ENCODE results near the gene SIN3A.
"Not testable (repeated sequence)": the region's sequence is repeated elsewhere in the genome, so short reads cannot be mapped to it uniquely, and the experiment has no call there.

The SIN3A gene

DNA sequence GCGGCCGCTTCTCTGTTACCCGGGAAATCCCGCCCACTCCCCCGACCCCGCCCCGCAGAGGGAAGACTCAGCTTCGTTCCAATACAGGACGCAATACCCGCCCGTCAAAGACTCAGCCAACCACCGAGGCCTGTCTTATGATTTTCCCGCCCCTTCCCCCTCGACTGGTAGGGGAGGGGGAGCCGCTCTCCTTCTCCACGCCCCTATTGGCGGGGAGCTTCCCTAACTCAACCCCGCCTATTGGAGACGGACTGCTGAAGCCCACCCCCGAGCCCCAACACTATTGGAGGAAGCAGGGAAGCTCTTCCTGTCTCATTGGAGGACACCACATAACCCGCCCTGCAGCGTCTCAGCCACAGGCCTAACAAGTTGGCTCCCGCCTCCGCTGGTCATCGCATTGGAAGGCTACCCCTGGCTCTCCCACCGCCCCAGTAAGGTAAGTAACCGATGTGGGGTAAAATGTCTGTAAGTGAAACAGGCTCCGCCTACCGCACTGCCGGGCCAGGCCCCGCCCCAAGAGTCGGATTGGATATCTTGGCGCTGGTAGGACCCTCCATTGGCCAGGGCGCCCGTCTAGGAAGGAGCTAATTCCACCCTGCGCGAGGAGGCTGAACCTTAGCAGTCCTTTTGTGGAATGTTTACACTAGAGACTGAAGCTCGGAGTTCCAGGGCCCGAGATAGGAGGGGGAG, at the start of gene SIN3A:
TSS of gene SIN3A (minus strand) at position 17 of the 690 bp plus-strand sequence. CDS start 21,315 bp downstream, outside the sequence.
- peak; percentile 85 for DNase-seq

GRCh38 chr15:75493732-75494131, 42.2 kb upstream of the SIN3A start:
- no peak for DNase-seq

DNA sequence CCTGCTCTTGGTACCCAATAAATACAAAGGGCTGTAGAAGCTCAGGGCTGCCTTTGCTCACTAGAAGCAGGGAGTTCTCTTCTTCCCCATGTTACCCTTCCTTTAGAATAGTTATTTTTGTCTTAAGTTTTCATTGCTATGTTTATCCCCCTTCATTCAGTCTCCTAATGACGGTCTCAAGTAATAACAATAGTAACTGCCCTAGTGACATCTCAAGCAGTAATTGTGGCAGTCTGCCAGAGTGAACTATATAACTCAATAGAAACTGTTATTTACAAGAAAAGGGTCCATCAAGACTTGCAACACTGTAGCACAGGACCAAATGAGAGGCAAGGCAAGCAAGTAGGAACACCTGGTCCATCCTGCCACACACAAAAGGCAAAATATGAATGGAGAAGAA, 32.5 kb upstream of the SIN3A start:
- DNase-seq = no peak

DNA sequence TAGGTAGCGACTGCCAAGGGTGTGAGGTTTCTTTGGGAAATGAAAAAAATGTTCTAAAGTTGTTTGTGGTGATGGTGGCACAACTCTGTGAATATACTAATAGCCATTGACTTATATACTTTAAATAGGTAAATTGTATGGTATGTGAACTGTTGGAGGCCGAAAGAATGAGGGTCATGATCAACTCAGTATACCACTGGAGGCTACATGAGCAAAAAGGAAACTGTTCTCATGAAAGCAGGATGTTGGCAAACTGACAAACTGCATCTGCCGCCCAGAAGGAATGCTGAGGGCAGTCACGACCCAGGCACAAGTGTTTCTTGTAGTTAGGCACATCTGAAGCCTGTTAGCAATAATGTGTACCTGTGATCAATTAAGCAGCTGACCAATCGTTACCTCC, 32.1 kb upstream of the SIN3A start:
- DNase-seq = not testable (repeated sequence)

- no peak for DNase-seq
Measured at GRCh38 chr15:75483106-75483505, 31.6 kb upstream of the SIN3A start.

DNA sequence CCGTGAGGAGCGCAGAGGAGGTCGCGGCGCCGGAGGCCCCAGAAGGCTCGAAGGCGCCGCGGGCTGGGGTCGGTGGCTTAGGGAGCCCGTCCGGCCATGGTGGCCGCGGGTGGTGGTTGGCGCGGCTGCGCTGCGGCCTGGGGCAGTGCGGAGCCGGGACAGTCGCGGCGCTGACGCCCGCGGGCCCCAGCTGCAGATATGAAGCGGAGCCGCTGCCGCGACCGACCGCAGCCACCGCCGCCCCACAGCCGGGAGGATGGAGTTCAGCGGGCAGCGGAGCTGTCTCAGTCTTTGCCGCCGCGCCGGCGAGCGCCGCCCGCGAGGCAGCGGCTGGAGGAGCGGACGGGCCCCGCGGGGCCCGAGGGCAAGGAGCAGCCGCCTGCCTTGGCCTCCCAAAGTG, 29.0 kb upstream of the SIN3A start:
- DNase-seq = not testable (repeated sequence)

DNA sequence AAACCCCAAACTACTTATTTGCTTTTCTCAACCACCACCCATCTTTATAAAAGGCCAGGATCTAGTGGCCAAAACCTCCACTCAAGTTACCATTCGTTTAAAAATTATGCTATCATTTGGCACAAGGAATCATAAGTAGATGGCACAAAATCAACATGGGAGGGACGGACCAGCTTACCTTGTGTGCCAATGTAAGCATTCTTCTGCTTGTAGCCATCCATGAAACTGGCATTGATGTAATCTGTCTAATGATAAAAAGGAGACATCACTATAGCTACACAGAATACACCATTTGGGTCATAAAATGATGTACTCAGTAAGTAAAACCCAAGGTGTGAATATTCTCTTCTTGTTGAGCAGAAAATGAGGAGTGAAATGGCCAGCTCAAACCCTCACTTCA, 28.2 kb upstream of the SIN3A start:
- no peak for DNase-seq

DNA sequence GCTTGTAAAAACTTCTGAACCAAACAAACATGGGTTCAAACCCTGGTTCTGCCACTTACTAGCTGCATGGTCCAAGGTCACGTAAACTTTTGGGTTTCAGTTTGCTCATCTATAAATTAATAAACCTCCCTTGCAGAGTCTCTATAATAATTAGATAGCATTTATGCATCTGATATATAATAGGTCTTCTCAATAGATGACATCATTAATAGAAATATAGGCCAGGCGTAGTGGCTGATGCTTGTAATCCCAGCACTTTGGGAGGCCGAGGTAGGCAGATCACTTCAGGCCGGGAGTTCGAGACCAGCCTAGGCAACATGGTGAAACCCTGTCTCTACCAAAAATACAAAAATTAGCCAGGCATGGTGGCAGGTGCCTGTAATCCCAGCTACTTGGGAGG, 25.6 kb upstream of the SIN3A start:
- DNase-seq = not testable (repeated sequence)

- no peak for DNase-seq
Measured at GRCh38 chr15:75468913-75469598, 17.6 kb upstream of the SIN3A start.

DNA sequence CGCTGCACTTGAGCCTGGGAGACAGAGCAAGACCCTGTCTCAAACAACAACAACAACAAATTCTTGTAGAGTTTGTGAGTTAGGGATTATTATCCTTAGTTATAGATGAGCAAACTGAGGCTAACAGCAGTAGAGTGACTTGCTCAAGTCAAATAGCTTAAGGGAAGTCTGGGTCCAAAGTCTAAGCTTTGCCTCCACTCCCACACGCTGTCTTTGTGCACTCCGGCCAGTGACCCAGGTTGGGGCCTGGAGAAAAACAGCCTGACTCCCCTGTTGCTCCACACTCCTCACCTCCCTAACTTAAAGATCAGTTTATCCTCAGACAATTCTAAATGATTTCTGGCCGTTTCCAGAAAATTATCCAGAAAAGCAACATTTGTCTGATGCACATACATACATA, 9.2 kb upstream of the SIN3A start:
- DNase-seq = no peak

DNA sequence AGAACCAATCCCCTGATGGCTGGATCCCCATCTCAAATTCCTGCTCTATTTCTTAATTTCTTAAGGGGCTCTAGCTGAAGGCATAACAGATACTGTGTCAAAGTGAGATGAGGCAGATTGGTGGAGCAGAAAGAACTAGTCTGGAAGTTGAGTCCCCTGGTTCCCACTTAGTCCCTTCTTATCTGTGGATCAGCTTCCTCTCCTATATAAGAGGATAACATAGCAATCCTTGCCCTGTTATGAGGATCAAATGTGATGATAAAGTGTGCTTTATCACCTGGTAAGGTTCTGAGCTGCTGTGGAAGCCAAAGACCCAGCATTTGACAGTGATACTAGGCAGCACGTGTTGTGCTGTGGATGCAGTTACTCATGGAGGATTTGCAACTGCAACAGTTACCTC, 8.1 kb upstream of the SIN3A start:
- no peak for DNase-seq

DNA sequence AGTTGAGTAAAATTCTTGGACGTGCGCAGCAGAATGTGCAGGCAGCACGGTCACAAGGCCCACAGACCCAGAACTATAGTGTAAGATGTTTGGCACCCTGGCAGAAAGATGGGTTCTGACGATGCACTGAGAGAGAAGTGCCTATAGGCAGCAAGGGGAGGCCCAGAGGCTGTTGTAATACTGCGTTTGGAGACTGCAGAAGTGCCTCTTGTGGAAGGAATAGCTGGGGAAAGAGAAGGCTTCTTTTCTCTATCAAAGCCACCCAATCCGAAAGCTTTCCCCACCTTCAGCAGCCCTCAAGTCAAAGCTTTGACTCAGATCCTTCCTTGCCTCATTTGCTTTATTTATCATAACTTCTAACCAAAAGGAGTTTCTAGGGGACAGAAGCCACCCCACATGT, 5.2 kb upstream of the SIN3A start:
- no peak for DNase-seq

DNA sequence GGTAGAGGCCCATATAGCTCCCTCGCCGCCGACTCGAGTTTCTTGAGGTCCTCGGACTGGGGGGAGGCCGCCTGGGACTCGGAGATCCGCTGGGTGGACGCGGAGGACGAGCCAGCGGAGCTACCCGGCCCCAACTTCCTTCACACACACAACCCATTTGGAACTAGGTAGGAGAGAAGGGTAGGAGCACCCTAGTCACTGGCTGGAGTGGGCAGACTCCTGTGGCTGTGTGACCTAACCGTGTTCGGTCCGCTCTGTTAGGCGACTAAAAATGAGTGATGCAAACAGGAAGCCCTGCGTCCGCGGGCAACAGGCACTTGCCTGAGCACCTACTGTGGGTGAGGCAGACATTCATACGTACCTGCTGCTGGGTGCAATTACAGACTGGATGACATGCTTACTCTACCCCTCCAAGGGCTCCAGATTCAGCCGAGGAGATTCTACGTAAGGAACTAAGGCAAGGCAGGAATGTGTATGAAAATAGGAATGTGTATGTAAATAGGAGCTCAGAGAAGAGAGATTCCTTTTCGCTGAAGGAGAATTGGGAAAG, 4.6 kb upstream of the SIN3A start:
- DNase-seq = no peak

DNA sequence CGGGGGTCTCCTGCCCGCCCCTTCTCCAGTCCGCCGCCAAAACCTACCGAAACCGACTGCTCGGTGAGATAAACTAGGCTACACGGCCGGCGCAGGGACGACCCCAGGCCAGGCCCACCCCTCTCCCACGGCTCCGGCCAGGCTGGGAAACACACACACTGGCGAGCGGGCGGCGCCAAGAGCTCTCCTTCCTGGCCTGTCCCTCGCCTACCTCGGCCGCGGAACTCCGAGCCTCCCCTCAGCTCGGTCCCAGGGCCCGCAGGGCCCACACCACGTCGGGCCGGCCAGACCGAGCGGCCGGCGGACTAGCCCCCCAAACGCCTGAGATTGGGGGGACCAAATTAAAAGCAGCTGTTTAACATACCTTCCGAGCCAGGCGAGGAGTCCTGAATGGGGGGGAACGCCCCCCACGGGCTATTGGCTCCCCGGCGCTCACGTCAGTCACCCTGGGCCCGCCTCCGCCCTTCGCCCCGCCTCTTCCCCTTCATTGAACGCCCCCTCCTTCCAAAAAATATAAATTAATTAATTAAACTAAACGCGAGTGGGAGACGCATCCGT, 4.0 kb upstream of the SIN3A start:
- DNase-seq = peak; percentile 8

DNA sequence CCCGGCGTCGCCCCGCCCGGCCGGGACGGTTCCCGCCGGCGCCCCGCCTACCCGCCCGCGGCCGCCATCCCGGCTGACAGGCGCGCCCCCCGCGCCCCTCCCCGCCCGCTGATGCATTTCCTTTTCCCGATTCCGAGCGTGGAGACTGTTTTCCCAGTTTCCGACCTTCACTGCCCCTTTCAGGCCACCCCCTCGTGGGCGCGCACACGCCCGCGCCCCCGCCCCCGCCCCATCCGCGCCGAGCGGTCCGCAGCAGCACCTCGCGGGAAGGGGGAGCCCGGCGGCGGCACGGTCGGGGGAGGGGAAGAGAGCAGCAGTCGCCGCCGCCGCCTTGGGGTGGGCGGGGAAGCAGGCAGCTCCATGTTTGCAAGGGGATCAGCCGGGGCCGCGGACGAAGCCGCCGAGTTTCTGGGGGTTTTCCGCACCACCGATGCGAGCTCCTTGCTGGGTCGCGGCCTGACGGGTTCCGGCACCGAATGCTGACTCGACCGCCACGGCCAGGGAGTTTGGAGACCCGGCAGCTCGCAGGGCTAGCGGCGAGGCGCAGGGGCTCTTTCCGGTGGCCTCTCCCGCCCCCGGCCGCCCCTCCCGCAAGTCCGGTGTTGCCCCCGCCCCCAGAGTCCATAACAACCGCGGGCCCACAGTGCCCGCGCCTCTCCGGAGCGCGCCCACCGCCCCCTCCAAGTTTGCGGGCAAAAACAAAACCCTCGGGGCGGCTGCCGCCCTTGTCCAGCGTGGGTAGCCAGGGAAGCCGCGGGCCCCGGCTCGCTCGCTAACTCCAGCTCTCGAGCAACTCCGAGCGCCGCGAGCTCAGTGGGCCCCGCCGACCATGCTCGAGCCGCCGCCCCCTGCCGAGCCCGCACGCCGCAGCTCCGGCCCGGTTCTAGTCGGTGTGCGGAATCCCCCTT, 3.2 kb upstream of the SIN3A start:
- no peak for DNase-seq

- DNase-seq = peak; percentile 89
Measured at GRCh38 chr15:75453703-75454470, 2.4 kb upstream of the SIN3A start.

GRCh38 chr15:75452865-75453702, 1.6 kb upstream of the SIN3A start:
- DNase-seq = peak; percentile 1

DNA sequence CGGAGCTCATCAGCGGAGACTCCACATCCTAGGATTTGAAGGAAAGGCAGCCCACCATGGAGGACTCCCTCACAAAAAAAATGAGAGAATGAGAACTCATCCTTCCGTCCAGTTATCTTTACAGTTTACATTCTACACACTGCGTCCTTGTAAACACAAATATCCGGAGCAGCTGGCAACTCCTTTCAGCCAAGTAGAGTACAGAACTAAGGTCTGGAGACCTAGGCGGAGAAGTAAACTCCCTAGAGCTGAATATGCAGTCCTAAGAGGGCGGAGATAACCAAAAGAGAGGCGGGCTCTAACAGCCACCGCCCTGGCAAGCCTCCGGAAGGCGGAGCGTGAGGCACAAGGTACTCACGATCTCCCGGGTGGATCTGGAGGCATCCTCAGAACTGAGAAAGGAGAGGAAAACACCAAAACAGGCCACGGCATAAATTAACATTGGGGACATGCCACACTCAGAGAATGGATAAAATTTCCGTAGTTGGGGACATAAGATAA, 924 bp upstream of the SIN3A start:
- peak; percentile 31 for DNase-seq

- DNase-seq = no peak
Measured at GRCh38 chr15:75451202-75451673, 252 bp downstream of the SIN3A start.

GRCh38 chr15:75450307-75451201, 936 bp downstream of the SIN3A start:
- peak; percentile 15 for DNase-seq
